K562 (cell line): Measurements from ENCODE around the gene BLOC1S4. TPM values are rescaled to one million over a fixed set of nuclear protein-coding genes. Genes with fewer than 3 reads are reported as not detected.

Source experiments
- ATAC-seq: fragments of 200-7000 bp; cut with Tn5 transposase; 3 replicates; pipeline ENCODE4 v1.9.1; 2020; ENCODE audit warnings: moderate library complexity
- BruUV-seq: library from RNA; stranded (reverse); fragments of 400-500 nt; replicated peaks from 2 replicates; lab custom pipeline; 2021; lab: Mats Ljungman, UMichigan
- CTCF ChIA-PET: fragments of 300-600 bp; formaldehyde crosslinking; extraction: SDS; loops from one replicate; lab custom pipeline; 2021; ENCODE audit warnings: low intra/inter-chr PET ratio; lab: Yijun Ruan, JAX
- POLR2A ChIA-PET: fragments of 300-600, 350-650 bp; sonication (Branson Sonifier 250); formaldehyde crosslinking; extraction: SDS; loops from one replicate; lab custom pipeline; 2021; ENCODE audit warnings: antibody characterized with exemption, inconsistent platforms; lab: Yijun Ruan, JAX
- DNase-seq, 4 experiments: peaks; one replicate each; pipeline versions ENCODE4 v3.0.0 to v3.0.0-alpha.2; 2011 to 2018; ENCODE audit warnings: low spot score in 3 of 4, mixed read lengths in 3 of 4; ENCODE audit errors: extremely low read depth in 1 of 4
- FAIRE-seq: peaks from 2 replicates; lab custom pipeline; 2011; peaks lifted over from hg19 to GRCh38; lab: Jason Lieb, UNC
- H2AFZ ChIP-seq: 2 replicates; pipeline ENCODE4 v1.6.0; 2011; ENCODE audit warnings: low read depth, low read length, control low read depth, inconsistent platforms
- H3K27ac ChIP-seq: fragments of 200-600 bp; 3 replicates; pipeline ENCODE4 v1.8.0; 2011; ENCODE audit warnings: low read depth, mild to moderate bottlenecking, control low read depth, inconsistent platforms, low read length, moderate library complexity, mixed read lengths; ENCODE audit errors: extremely low read depth
- H3K27me3 ChIP-seq, 2 experiments: fragments of 300-600 bp in 1 of 2; 2 replicates in 1 of 2; 3 replicates in 1 of 2; pipeline versions ENCODE4 v1.6.0 to v1.8.0; 2011; ENCODE audit warnings: inconsistent platforms in 2 of 2, low read length in 2 of 2, mild to moderate bottlenecking in 1 of 2, mixed read lengths in 1 of 2, moderate library complexity in 1 of 2; ENCODE audit not compliant: control insufficient read depth in 2 of 2, insufficient read depth in 2 of 2
- H3K36me3 ChIP-seq: fragments of 300-600 bp; 3 replicates; pipeline ENCODE4 v1.8.0; 2011; ENCODE audit warnings: mild to moderate bottlenecking, low read length, inconsistent platforms; ENCODE audit not compliant: control insufficient read depth, insufficient read depth
- H3K4me1 ChIP-seq, 2 experiments: fragments of 200-600 bp in 1 of 2; replicated peaks in 1 of 2; 2 replicates in 1 of 2; 3 replicates in 1 of 2; pipeline versions ENCODE4 v1.5.1 to v1.8.0; 2011; ENCODE audit warnings: inconsistent platforms in 2 of 2, low read length in 2 of 2, mild to moderate bottlenecking in 1 of 2, mixed read lengths in 1 of 2, moderate library complexity in 1 of 2; ENCODE audit not compliant: control insufficient read depth in 2 of 2, insufficient read depth in 2 of 2
- H3K4me2 ChIP-seq: 2 replicates; pipeline ENCODE4 v1.6.1; 2011; ENCODE audit warnings: low read length, control low read depth, inconsistent platforms, mixed read lengths; ENCODE audit not compliant: insufficient read depth
- H3K4me3 ChIP-seq: fragments of 200-600 bp; sonication (generic), shearing (Covaris generic); 2 replicates; pipeline ENCODE4 v1.5.1; 2016; ENCODE audit warnings: control low read depth, inconsistent platforms
- H3K79me2 ChIP-seq: fragments of 200-600 bp; 3 replicates; pipeline ENCODE4 v1.8.0; 2011; ENCODE audit warnings: low read length, inconsistent platforms; ENCODE audit not compliant: control insufficient read depth, insufficient read depth
- H3K9ac ChIP-seq, 2 experiments: 2 replicates each; pipeline versions ENCODE4 v1.6.0 to v1.6.1; 2011; ENCODE audit warnings: low read depth in 2 of 2, low read length in 2 of 2, control low read depth in 1 of 2, inconsistent platforms in 1 of 2, mild to moderate bottlenecking in 1 of 2, mixed read lengths in 1 of 2; ENCODE audit not compliant: insufficient read depth in 1 of 2
- H3K9me1 ChIP-seq: one replicate; pipeline ENCODE4 v1.6.0; 2011; ENCODE audit warnings: inconsistent platforms, mild to moderate bottlenecking, low read length, moderate library complexity; ENCODE audit not compliant: control insufficient read depth, insufficient read depth
- H3K9me3 ChIP-seq: replicated peaks from 2 replicates; pipeline ENCODE4 v1.5.1; 2011; ENCODE audit warnings: low read depth, low read length, inconsistent platforms; ENCODE audit not compliant: control insufficient read depth, insufficient read depth
- H4K20me1 ChIP-seq: replicated peaks from 2 replicates; pipeline ENCODE4 v1.6.1; 2011; ENCODE audit warnings: low read length, inconsistent platforms, mixed read lengths; ENCODE audit not compliant: control insufficient read depth, insufficient read depth
- FUS ChIP-seq: fragments of 200-400 bp; formaldehyde crosslinking; optimal IDR thresholded peaks from 2 replicates; pipeline ENCODE3; 2017; ENCODE audit warnings: low read depth, low read length
- HEY1 ChIP-seq: fragments of 250-450 bp; sonication (Bioruptor Pico); IDR thresholded peaks from 2 replicates; pipeline ENCODE4 v1.5.0; 2020; ENCODE audit warnings: mild to moderate bottlenecking, moderate library complexity, borderline replicate concordance
- HNRNPUL1 ChIP-seq: fragments of 200-400 bp; formaldehyde crosslinking; IDR thresholded peaks from 2 replicates; pipeline ENCODE4 v1.6.1; 2017; ENCODE audit warnings: low read length
- JUNB ChIP-seq: fragments of 450-650 bp; formaldehyde crosslinking; conservative IDR thresholded peaks from 2 replicates; pipeline ENCODE4 v1.4.0; 2020; ENCODE audit warnings: mild to moderate bottlenecking
- PCBP1 ChIP-seq: fragments of 200-400 bp; formaldehyde crosslinking; IDR thresholded peaks from 2 replicates; pipeline ENCODE4 v1.6.1; 2018; ENCODE audit warnings: mild to moderate bottlenecking, low read depth, low read length; ENCODE audit not compliant: poor library complexity, severe bottlenecking
- POLR2AphosphoS2 ChIP-seq: IDR thresholded peaks from 2 replicates; pipeline ENCODE4 v1.6.1; 2012; ENCODE audit warnings: low read length, improper control_type of control experiment
- RBM15 ChIP-seq: fragments of 200-400 bp; formaldehyde crosslinking; IDR thresholded peaks from 2 replicates; pipeline ENCODE4 v1.6.1; 2018; ENCODE audit warnings: mild to moderate bottlenecking, low read length, moderate library complexity; ENCODE audit not compliant: insufficient read depth
- TOE1 ChIP-seq, 2 experiments: fragments of 450-650 bp in 1 of 2; sonication (generic) in 1 of 2; formaldehyde crosslinking in 1 of 2; IDR thresholded peaks; 2 replicates each; pipeline versions ENCODE4 v1.7.1 to v1.8.0; 2016 to 2022; ENCODE audit warnings: borderline replicate concordance in 2 of 2, mild to moderate bottlenecking in 2 of 2, antibody characterized with exemption in 1 of 2, inconsistent platforms in 1 of 2, low read depth in 1 of 2, missing genetic modification reagents in 1 of 2, moderate library complexity in 1 of 2
- TSC22D4 ChIP-seq: fragments of 450-650 bp; IDR thresholded peaks from 2 replicates; pipeline ENCODE4 v1.6.1; 2016; ENCODE audit warnings: missing genetic modification characterization, missing biosample characterization, control low read depth
- ZKSCAN3 ChIP-seq: fragments of 250-450 bp; sonication (Bioruptor Pico); IDR thresholded peaks from 2 replicates; pipeline ENCODE4 v1.4.0; 2020
- ZNF143 ChIP-seq: sonication (generic); formaldehyde crosslinking; IDR thresholded peaks from 2 replicates; pipeline ENCODE4 v1.9.0; 2022; ENCODE audit warnings: mild to moderate bottlenecking, missing genetic modification reagents
- ZNF445 ChIP-seq: fragments of 250-450 bp; sonication (Bioruptor Pico); IDR thresholded peaks from 2 replicates; pipeline ENCODE4 v1.4.0; 2020; ENCODE audit warnings: low read depth, mild to moderate bottlenecking, moderate library complexity
- WGBS: fragments of 100-300 bp; shearing (Covaris generic); methylation state at CpG from one replicate; pipeline ENCODE4 v1.1.6; 2016; ENCODE audit warnings: low coverage, mixed read lengths; ENCODE audit not compliant: insufficient coverage; ENCODE audit errors: missing lambda C conversion rate; 5-methylcytosine and 5-hydroxymethylcytosine counted together
- in situ Hi-C: fragments of 300-500 bp; cut with MboI; formaldehyde crosslinking; loops from 4 replicates; pipeline ENCODE4 v1.15.0; 2018; ENCODE audit warnings: inconsistent platforms, mixed read lengths
- intact Hi-C: fragments of 100-400 bp; cut with micrococcal nuclease; formaldehyde crosslinking; loops from 2 replicates; pipeline ENCODE4 v1.14.2; 2022
- polyA plus RNA-seq, 8 experiments: library from polyadenylated mRNA; depleted of rRNA in 4 of 8; stranded (reverse) in 5 of 8; unstranded in 3 of 8; fragments of >200 nt; fragmentation: Nextera tagmentation in 2 of 8; fragmentation: Illumina TruSeq in 1 of 8; extraction: Ambion mirVana in 2 of 8; extraction: Trizol in 1 of 8; gene quantifications; 2 replicates each; pipeline versions ENCODE4 v1.2.1 to v1.2.3, GENCODE V29; 2011 to 2014; ENCODE audit warnings: inconsistent platforms in 1 of 8, missing spikeins in 1 of 8
- total RNA-seq, 7 experiments: library from RNA; depleted of rRNA in 6 of 7; stranded (reverse); fragments of >200 nt in 6 of 7; fragmentation: Illumina TruSeq in 2 of 7; extraction: Trizol in 2 of 7; gene quantifications; 2 replicates each; pipeline versions ENCODE4 v1.2.1 to v1.2.3, GENCODE V29; 2011 to 2021; ENCODE audit warnings: low replicate concordance in 1 of 7
- TF ChIP-seq, protein P1 (sequence below): fragments of 450-650 bp; IDR thresholded peaks from 2 replicates; pipeline ENCODE4 v1.6.1; 2016; ENCODE audit warnings: missing biosample characterization, missing genetic modification characterization
- TF ChIP-seq, protein P2 (sequence below), 3 experiments: fragments of 200-800 bp in 1 of 3; sonication (Bioruptor generic) in 1 of 3; sonication (generic) in 1 of 3; formaldehyde crosslinking in 1 of 3; IDR thresholded peaks; 2 replicates each; pipeline versions ENCODE4 v1.6.1 to v1.8.0; 2016 to 2022; ENCODE audit warnings: mild to moderate bottlenecking in 2 of 3, missing compliant biosample characterization in 2 of 3, missing genetic modification characterization in 2 of 3, missing genetic modification reagents in 1 of 3

BLOC1S4 gene
- total and polyA plus RNA-seq, 9 of the 15 experiments (the other 6 are each of a cell fraction or from before 2014, with no cell fraction given), result 3.1 to 31.6 (median 11.2) TPM

DNA sequence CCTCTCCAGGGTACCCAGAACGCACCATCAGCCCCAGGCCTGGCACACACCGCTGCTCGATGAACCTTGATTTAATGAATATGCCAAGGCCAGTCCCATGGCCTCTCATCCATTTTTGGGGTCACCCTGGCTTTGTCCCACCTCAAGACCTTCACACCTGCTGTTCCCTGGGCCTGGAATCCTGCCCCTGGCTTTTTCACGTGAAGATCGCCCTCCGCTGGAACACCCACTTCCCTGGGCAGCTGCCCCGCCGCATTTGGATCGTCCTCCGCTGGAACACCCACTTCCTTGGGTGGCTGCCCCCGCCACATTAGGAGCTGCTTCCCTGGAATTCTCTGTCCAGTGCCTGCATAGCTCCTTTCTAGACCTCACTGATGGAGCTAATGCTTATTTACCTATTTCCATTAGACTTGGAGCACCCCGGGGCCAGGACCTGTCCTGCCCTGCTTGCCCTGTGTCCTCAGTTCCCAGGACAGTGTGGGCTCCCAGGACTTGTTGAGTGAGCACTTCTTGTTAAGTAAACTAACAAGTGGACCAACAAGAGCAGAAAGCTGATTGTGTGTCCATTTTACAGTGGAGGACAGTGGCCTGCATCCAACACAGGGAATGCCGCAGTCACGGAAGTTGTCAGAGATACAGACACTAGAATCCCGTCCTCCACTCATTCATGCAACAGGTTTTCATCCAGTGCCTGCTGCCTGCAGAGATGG, 12.5 kb downstream of the BLOC1S4 start (continued):
- TF ChIP-seq TOE1 (IDR thresholded peaks at IDR 0.05; ENCODE audit: borderline replicate concordance) (no peak), TOE1 (CRISPR knock-in tag; IDR thresholded peaks at IDR 0.05; ENCODE audit: borderline replicate concordance, low read depth) (no peak), ZNF143 (CRISPR knock-in tag) (no peak), HNRNPUL1 (no peak)

DNA sequence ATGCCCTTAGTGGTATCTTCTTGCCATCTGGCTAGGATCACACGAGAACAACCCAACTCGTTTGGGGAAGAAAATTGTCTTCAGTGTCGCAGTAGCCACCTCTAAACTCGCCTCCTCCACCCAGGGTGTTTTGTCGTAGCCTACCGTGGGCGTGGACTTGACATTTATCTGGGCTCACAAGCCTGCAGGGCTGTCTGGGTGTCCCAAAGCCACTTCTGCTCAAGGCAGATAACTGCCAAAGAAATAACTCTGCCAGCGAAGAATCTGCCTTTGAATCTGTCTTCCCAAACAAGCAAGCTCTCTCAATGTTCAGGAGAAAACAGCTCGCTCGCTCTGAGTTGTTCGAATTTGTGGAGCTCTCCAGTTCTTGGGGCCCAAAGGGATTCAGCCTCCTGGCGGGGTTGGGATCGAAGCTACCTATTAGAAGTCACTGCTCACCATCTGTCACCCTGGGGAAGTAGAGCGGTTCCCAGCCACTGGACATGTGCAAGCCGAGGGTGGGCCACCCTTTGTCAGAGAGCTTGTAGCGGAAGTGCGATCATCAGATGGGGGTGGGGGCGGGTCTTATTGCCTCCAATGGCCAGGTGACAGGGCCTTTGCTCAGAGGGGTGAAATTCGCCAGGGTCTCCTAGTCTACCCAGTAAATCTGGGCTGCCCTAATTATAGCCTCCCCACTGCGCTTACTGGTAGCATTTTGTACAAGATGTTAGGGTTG, 14.8 kb downstream of the BLOC1S4 start:
- Histone ChIP-seq H4K20me1 (no peaks in the 10 kb centered on the region), H3K4me2 (peak overlapping the region; percentile 85), H3K4me3 (peak overlapping the region; percentile 10; the same call in 1 of the 2 replicates), H2AFZ (peak overlapping the region; percentile 57), H3K9me3 (no peaks in the 10 kb centered on the region), H3K27ac (peak overlapping the region; percentile 93), H3K27me3 (no peaks in the 10 kb centered on the region), H3K9ac (peak overlapping the region; percentile 82 to 88), H3K79me2 (no peaks in the 10 kb centered on the region), H3K36me3 (no peaks in the 10 kb centered on the region), H3K9me1 (peaks cover 4% of the 10 kb centered on the region), H3K4me1 (peaks cover 58 to 62% of the 10 kb centered on the region in 2 experiments)
- intact Hi-C loops, result loop anchor here (2.0 to 5.0 kb wide), 3 partner anchors 22 to 257 kb away; partner anchors contain the start of gene KIAA0232
- CTCF ChIA-PET, result no interaction called here
- POLR2A ChIA-PET, result interaction anchor here (0.7 to 1.9 kb wide), 19 partner anchors 13 to 416 kb away, joined by 3 to 9 read pairs (median 4); partner anchors contain the start of genes BLOC1S4, GRPEL1 and MRFAP1L1
- peak; percentile 80 for ATAC-seq
- peak; percentile 75 to 98 (median 84) for DNase-seq
- in situ Hi-C loops, result no loop called here
- TSS peak; percentile 96 for BruUV-seq
- FAIRE-seq, result peak; percentile 97
- WGBS, result under 1% methylated on average over 20 of the region's 20 CpGs
- TF ChIP-seq TSC22D4 (tag), result no peak
- TF ChIP-seq FUS, result no peak
- TF ChIP-seq PCBP1, result no peak
- TF ChIP-seq HEY1 (CRISPR knock-in tag), result peak; percentile 84; the same call in 1 of the 2 replicates
- no peak for TF ChIP-seq JUNB (CRISPR knock-in tag)
- TF ChIP-seq ZNF445 (CRISPR knock-in tag), result no peak
- TF ChIP-seq, protein P1, sequence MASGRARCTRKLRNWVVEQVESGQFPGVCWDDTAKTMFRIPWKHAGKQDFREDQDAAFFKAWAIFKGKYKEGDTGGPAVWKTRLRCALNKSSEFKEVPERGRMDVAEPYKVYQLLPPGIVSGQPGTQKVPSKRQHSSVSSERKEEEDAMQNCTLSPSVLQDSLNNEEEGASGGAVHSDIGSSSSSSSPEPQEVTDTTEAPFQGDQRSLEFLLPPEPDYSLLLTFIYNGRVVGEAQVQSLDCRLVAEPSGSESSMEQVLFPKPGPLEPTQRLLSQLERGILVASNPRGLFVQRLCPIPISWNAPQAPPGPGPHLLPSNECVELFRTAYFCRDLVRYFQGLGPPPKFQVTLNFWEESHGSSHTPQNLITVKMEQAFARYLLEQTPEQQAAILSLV, result no peak
- TF ChIP-seq, protein P2, sequence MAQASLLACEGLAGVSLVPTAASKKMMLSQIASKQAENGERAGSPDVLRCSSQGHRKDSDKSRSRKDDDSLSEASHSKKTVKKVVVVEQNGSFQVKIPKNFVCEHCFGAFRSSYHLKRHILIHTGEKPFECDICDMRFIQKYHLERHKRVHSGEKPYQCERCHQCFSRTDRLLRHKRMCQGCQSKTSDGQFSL (CRISPR knock-in tag; IDR thresholded peaks at IDR 0.05), result no peak
- TF ChIP-seq, protein P2 (tag; IDR thresholded peaks at IDR 0.05), result no peak
- TF ChIP-seq ZKSCAN3, result no peak
- no peak for TF ChIP-seq RBM15
- TF ChIP-seq POLR2AphosphoS2, result no peak; the same call in 1 of the 2 replicates
